ENCODE measurements around the gene GRPEL2. TPM values are rescaled to one million over a fixed set of nuclear protein-coding genes. Genes with fewer than 3 reads are reported as not detected.

The GRPEL2 gene
- total RNA-seq, 4 donors from 2014 or later = 6.3 to 19.0 (median 10.9) TPM

DNA sequence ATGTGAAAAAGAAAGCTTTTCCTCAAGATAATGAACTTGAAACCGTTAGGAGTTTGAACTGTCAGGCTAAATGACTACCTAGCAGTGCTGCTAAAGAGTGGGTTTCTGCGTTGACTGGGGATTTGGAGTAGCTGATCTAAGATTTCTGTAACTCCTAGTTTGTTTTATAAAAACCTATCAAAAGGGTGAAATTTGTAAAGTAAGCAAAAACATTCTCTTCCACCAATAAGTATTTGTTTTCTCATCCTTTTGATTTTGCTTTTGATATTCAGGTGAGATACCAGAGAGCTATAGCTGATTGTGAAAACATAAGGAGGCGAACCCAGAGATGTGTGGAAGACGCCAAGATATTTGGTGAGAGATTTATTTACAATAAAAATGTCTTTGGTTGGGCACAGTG is 4.1 kb downstream of the GRPEL2 start:
- Histone ChIP-seq H3K27me3 (no peaks in the 10 kb centered on the region), H3K27ac (no peak overlapping the region), H3K4me1 (peaks cover 0 to 20% (median 2%) of the 10 kb centered on the region in 4 donors), H3K4me3 (no peak overlapping the region), H3K9me3 (no peaks in the 10 kb centered on the region), H3K36me3 (peaks cover 0 to 53% (median 0%) of the 10 kb centered on the region in 3 donors)
- no peak for DNase-seq
- no peak for TF ChIP-seq POLR2A (IDR thresholded peaks at IDR 0.05)
- TF ChIP-seq, protein P1, sequence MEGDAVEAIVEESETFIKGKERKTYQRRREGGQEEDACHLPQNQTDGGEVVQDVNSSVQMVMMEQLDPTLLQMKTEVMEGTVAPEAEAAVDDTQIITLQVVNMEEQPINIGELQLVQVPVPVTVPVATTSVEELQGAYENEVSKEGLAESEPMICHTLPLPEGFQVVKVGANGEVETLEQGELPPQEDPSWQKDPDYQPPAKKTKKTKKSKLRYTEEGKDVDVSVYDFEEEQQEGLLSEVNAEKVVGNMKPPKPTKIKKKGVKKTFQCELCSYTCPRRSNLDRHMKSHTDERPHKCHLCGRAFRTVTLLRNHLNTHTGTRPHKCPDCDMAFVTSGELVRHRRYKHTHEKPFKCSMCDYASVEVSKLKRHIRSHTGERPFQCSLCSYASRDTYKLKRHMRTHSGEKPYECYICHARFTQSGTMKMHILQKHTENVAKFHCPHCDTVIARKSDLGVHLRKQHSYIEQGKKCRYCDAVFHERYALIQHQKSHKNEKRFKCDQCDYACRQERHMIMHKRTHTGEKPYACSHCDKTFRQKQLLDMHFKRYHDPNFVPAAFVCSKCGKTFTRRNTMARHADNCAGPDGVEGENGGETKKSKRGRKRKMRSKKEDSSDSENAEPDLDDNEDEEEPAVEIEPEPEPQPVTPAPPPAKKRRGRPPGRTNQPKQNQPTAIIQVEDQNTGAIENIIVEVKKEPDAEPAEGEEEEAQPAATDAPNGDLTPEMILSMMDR (IDR thresholded peaks at IDR 0.05) = no peak

DNA sequence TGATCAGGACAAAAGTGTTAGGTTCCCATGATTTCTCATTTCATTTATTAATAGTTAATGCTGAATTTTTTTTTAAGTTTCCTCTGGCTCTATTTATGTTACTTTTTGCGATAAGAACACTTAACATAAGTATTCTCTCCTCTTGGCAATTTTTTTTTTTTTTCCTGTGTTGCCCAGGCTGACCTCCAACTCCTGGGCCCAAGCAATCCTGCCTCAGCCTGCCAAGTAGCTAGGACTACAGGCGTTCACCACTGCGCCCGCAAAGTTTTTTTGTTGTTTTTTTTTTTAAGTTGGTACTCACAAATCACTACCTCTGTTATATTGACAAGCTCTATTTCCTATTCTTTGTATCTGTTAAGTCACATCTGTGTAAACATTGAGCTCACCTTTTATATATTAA is 6.9 kb downstream of the GRPEL2 start:
- no peaks in the 10 kb centered on the region for H3K27me3 ChIP-seq
- no peaks in the 10 kb centered on the region for H3K9me3 ChIP-seq
- peaks cover 0 to 57% (median 0%) of the 10 kb centered on the region in 3 donors for H3K36me3 ChIP-seq
- H3K4me3 ChIP-seq = no peak overlapping the region
- no peak for DNase-seq
- H3K4me1 ChIP-seq = peaks cover 0 to 8% (median 0%) of the 10 kb centered on the region in 4 donors
- TF ChIP-seq POLR2A (IDR thresholded peaks at IDR 0.05) = no peak
- TF ChIP-seq, protein P1 (IDR thresholded peaks at IDR 0.05) = no peak
- no peak overlapping the region for H3K27ac ChIP-seq

DNA sequence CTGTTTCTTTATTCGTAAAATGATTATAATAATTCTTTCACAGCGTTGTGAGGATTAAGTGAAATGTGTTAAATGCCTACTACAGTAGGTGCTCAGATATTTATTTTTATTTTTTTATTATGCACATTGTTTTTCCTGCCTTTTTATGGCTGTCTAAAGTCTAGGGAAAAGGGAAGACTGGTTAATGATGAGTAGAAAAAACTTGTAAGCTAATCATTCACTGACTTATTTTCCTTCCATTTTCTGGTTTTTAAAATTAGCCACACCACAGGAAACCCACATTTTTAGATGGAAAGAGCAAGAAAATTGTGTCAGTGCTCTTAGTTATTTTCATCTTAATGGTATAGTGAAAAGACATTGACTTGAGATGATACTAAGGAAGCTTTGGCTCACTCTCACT is 8.6 kb downstream of the GRPEL2 start:
- no peak for DNase-seq
- peaks cover 0 to 47% (median 0%) of the 10 kb centered on the region in 3 donors for H3K36me3 ChIP-seq
- TF ChIP-seq POLR2A (IDR thresholded peaks at IDR 0.05) = no peak
- TF ChIP-seq, protein P1 (IDR thresholded peaks at IDR 0.05) = no peak

DNA sequence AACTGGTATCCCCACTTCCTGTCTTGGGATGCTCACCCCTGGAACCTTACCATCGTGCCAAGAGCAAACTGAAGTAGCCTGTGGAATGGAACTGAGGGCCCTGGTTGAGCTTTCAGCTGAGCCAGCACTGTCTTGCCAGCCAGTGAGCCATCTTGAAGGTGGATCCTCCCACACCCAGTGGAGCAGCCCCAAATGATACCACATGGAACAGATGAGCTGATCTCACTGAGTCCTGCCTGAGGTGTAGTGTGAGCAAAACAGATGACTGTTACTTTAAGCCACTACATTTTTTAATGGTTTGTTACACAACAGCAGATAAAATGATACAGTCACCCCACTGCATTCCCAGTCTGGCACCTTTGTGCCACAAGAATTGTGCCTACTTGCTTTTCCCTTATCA is 10.4 kb downstream of the GRPEL2 start:
- H3K4me1 ChIP-seq = peaks cover 0 to 8% (median 2%) of the 10 kb centered on the region in 4 donors
- no peaks in the 10 kb centered on the region for H3K27me3 ChIP-seq
- H3K4me3 ChIP-seq = no peak overlapping the region
- TF ChIP-seq, protein P1 (IDR thresholded peaks at IDR 0.05) = no peak
- TF ChIP-seq POLR2A (IDR thresholded peaks at IDR 0.05) = no peak
- DNase-seq = no peak
- no peaks in the 10 kb centered on the region for H3K9me3 ChIP-seq
- peaks cover 0 to 29% (median 0%) of the 10 kb centered on the region in 3 donors for H3K36me3 ChIP-seq
- no peak overlapping the region for H3K27ac ChIP-seq

More for the DNA sequence above, 8.6 kb downstream of the GRPEL2 start:
- Histone ChIP-seq H3K27me3 (no peaks in the 10 kb centered on the region), H3K4me1 (peaks cover 0 to 8% (median 0%) of the 10 kb centered on the region in 4 donors), H3K27ac (no peak overlapping the region), H3K4me3 (no peak overlapping the region), H3K9me3 (no peaks in the 10 kb centered on the region)

DNA sequence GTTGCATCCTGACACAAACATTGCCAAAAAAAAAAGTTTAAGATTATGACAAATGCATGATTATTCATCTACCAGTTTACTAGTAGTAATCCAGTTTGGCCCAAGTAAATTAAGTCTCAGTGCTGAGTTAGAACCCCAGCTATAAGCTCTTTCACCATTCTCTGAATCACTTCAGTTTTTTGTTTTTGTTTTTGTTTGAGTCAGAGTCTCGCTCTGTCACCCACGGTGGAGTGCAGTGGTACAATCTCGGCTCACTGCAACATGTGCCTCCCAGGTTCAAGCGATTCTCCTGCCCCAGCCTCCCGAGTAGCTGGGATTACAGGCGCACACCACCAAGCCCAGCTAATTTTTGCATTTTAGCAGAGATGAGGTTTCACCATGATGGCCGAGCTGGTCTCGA is 11.1 kb downstream of the GRPEL2 start:
- H3K4me3 ChIP-seq = no peak overlapping the region
- no peak for DNase-seq
- TF ChIP-seq, protein P1 (IDR thresholded peaks at IDR 0.05) = no peak
- no peak for TF ChIP-seq POLR2A (IDR thresholded peaks at IDR 0.05)
- no peak overlapping the region for H3K27ac ChIP-seq
- peaks cover 0 to 8% (median 2%) of the 10 kb centered on the region in 4 donors for H3K4me1 ChIP-seq
- H3K9me3 ChIP-seq = no peaks in the 10 kb centered on the region
- H3K27me3 ChIP-seq = no peaks in the 10 kb centered on the region
- peaks cover 0 to 22% (median 0%) of the 10 kb centered on the region in 3 donors for H3K36me3 ChIP-seq
